Stomach (tissue), 9 donors: ENCODE data around the gene TIMM17B. TPM values are rescaled to one million over a fixed set of nuclear protein-coding genes. Genes with fewer than 3 reads are reported as not detected.
"Not testable (repeated sequence)": the region's sequence is repeated elsewhere in the genome, so short reads cannot be mapped to it uniquely, and the experiment has no call there.

ENCODE experiments used
- DNase-seq, 2 donors: peaks; one replicate each; pipeline versions ENCODE4 v3.0.0 to v3.0.0-alpha.2; 2013 to 2019
- H3K27ac ChIP-seq, 5 donors: fragments of 200-600 bp in 4 of 5; sonication (generic) in 4 of 5; one replicate each; pipeline ENCODE4 v1.5.1; 2013 to 2019; ENCODE audit warnings: mild to moderate bottlenecking in 1 of 5, moderate library complexity in 1 of 5
- H3K27me3 ChIP-seq, 3 donors: fragments of 200-600 bp; sonication (generic); one replicate each; pipeline ENCODE4 v1.5.1; 2017 to 2019; ENCODE audit warnings: mixed run types in 1 of 3
- H3K36me3 ChIP-seq, 4 donors: fragments of 200-600 bp; sonication (generic); 1 replicate in 3 of 4; 2 replicates in 1 of 4; pipeline ENCODE4 v1.5.1; 2016 to 2019
- H3K4me1 ChIP-seq, 4 donors: fragments of 200-600 bp; sonication (generic); one replicate each; pipeline ENCODE4 v1.5.1; 2016 to 2019
- H3K4me3 ChIP-seq, 4 donors: fragments of 200-600 bp; sonication (generic) in 3 of 4; one replicate each; pipeline ENCODE4 v1.5.1; 2016 to 2019; ENCODE audit warnings: mild to moderate bottlenecking in 1 of 4
- H3K9me3 ChIP-seq, 4 donors: fragments of 200-600 bp; sonication (generic); one replicate each; pipeline ENCODE4 v1.5.1; 2016 to 2019
- CTCF ChIP-seq, 7 experiments: fragments of 450-650 bp in 4 of 7; fragments of 200-600 bp in 3 of 7; sonication (generic) in 3 of 7; IDR thresholded peaks; one replicate each; pipeline ENCODE4 v1.5.1; 2016 to 2019; ENCODE audit warnings: antibody characterized with exemption in 7 of 7, control low read depth in 2 of 7, mild to moderate bottlenecking in 1 of 7
- EP300 ChIP-seq: sonication (generic); formaldehyde crosslinking; IDR thresholded peaks from one replicate; pipeline ENCODE4 v1.6.1; 2017; ENCODE audit warnings: antibody characterized with exemption
- POLR2A ChIP-seq, 4 donors: fragments of 450-650 bp; IDR thresholded peaks; one replicate each; pipeline ENCODE4 v1.6.1; 2016; ENCODE audit warnings: antibody characterized with exemption in 4 of 4, control low read depth in 2 of 4, mild to moderate bottlenecking in 1 of 4, moderate library complexity in 1 of 4
- POLR2AphosphoS5 ChIP-seq, 3 donors: sonication (generic); formaldehyde crosslinking; IDR thresholded peaks; one replicate each; pipeline ENCODE4 v1.6.1; 2016; ENCODE audit warnings: antibody characterized with exemption in 3 of 3
- WGBS, 5 donors: extraction: QIAGEN DNeasy Blood & Tissue Kit in 3 of 5; methylation state at CpG; one replicate each; pipeline versions ENCODE4 v1.1.5 to v1.1.7; 2013 to 2018; 5-methylcytosine and 5-hydroxymethylcytosine counted together
- intact Hi-C: fragments of 100-400 bp; cut with DNase I; formaldehyde crosslinking; loops from one replicate; pipeline ENCODE4 v1.15.1; 2023; ENCODE audit warnings: low total_unique reads
- polyA plus RNA-seq, 3 donors: library from polyadenylated mRNA; stranded (reverse); fragments of 200-250 nt; gene quantifications; one replicate each; pipeline ENCODE4 v1.2.3, GENCODE V29; 2013
- total RNA-seq, 5 donors: library from RNA; depleted of rRNA; stranded (reverse); fragments of >200 nt; gene quantifications; one replicate each; pipeline versions ENCODE4 v1.1.0 to v1.2.3, GENCODE V29; 2014 to 2016
- donor health status: healthy with polysubstance abuse.
- donor health status: Bipolar disorder and iron deficiency.
- donor health status: healthy.

Gene TIMM17B
- total and polyA plus RNA-seq, 8 donors, result 2.9 to 77.2 (median 23.3) TPM

- no peak for DNase-seq
- H3K4me3 ChIP-seq, result no peak overlapping the region
- no peaks in the 10 kb centered on the region for H3K4me1 ChIP-seq
- WGBS, 5 donors, result 62 to 79% (median 67%) methylated on average over 6 to 10 of the region's 10 CpGs
- no peaks in the 10 kb centered on the region for H3K36me3 ChIP-seq
- no peak for TF ChIP-seq POLR2A (IDR thresholded peaks at IDR 0.05)
- TF ChIP-seq POLR2AphosphoS5 (IDR thresholded peaks at IDR 0.05), result no peak
- TF ChIP-seq EP300, result no peak
- TF ChIP-seq CTCF (IDR thresholded peaks at IDR 0.05), result no peak
- intact Hi-C loops, result no loop called here
- no peaks in the 10 kb centered on the region for H3K9me3 ChIP-seq
- H3K27me3 ChIP-seq, result no peaks in the 10 kb centered on the region
- no peak overlapping the region for H3K27ac ChIP-seq
These were observed 13.8 kb downstream of the TIMM17B start for GRCh38 chrX:48883729-48884128.

DNA sequence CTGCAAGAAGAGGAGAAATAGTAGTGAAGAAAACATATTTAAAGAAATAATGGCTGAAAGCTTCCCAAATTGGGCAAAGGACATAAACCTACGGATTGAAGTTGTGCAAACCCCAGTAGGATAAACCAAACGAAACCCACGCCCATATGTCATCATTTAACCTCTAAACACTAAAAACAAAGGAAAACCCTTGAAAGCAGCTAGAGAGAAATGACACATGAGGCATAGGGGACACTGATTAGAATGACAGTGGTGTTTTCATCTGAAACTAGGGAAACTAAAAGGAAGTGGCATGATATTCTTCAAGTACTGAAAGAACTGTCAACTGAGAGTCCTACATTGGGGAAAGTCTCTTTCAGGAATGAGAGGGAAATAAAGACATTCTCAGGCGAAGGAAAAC, 20.6 kb downstream of the TIMM17B start:
- DNase-seq, H3K4me1 ChIP-seq, H3K27me3 ChIP-seq, intact Hi-C loops, H3K27ac ChIP-seq, H3K4me3 ChIP-seq, H3K9me3 ChIP-seq, H3K36me3 ChIP-seq: not testable (repeated sequence)
- 46 to 68% (median 53%) methylated on average over 3 to 4 of the region's 4 CpGs for WGBS, 5 donors

- intact Hi-C loops, H3K4me3 ChIP-seq, H3K27ac ChIP-seq, H3K36me3 ChIP-seq, DNase-seq, H3K27me3 ChIP-seq, H3K9me3 ChIP-seq, H3K4me1 ChIP-seq: not testable (repeated sequence)
- WGBS, 5 donors, result 50 to 68% (median 58%) methylated on average over 1 to 2 of the region's 2 CpGs
These were observed 25.6 kb downstream of the TIMM17B start for GRCh38 chrX:48872017-48872416.

GRCh38 chrX:48864210-48864609, 33.4 kb downstream of the TIMM17B start:
- Histone ChIP-seq H3K9me3 (no peaks in the 10 kb centered on the region), H3K36me3 (no peaks in the 10 kb centered on the region), H3K27me3 (no peaks in the 10 kb centered on the region), H3K27ac (no peak overlapping the region), H3K4me3 (no peak overlapping the region), H3K4me1 (no peaks in the 10 kb centered on the region)
- intact Hi-C loops, result no loop called here
- DNase-seq, result no peak
- TF ChIP-seq CTCF (IDR thresholded peaks at IDR 0.05), result no peak
- no peak for TF ChIP-seq EP300
- TF ChIP-seq POLR2A (IDR thresholded peaks at IDR 0.05), result no peak
- no peak for TF ChIP-seq POLR2AphosphoS5 (IDR thresholded peaks at IDR 0.05)
- WGBS, 5 donors, result 23 to 41% (median 33%) methylated on average over 4 of the region's 4 CpGs

DNA sequence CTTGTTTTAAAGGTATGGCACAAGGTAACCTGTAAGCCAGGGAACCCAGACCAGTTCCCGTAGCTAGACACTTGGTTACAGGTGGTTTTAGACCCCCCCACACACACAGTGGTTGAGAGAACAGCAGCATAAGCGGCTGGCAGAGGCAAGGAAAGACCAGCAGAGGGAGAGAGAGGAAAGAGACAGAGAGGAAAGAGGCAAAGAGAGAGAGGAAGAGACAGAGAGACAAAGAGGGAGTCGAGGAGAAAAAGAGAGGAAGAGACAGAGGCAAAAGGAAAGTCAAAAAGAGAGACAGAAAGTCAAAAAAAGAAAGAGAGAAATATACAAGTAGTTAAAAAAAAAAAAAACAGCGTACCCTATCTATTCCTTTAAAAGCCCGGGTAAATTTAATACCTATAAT, 42.7 kb downstream of the TIMM17B start:
- intact Hi-C loops, result no loop called here
- Histone ChIP-seq H3K27ac (no peak overlapping the region), H3K27me3 (no peaks in the 10 kb centered on the region), H3K9me3 (peaks cover 0 to 11% (median 0%) of the 10 kb centered on the region in 4 donors), H3K36me3 (no peaks in the 10 kb centered on the region), H3K4me3 (no peak overlapping the region), H3K4me1 (no peaks in the 10 kb centered on the region)
- no peak for TF ChIP-seq EP300
- TF ChIP-seq CTCF (IDR thresholded peaks at IDR 0.05), result peak in 2 of 7 experiments; percentile 16 to 17
- WGBS, 5 donors, result 25 to 67% (median 45%) methylated on average over 3 to 5 of the region's 5 CpGs
- DNase-seq, result no peak

DNA sequence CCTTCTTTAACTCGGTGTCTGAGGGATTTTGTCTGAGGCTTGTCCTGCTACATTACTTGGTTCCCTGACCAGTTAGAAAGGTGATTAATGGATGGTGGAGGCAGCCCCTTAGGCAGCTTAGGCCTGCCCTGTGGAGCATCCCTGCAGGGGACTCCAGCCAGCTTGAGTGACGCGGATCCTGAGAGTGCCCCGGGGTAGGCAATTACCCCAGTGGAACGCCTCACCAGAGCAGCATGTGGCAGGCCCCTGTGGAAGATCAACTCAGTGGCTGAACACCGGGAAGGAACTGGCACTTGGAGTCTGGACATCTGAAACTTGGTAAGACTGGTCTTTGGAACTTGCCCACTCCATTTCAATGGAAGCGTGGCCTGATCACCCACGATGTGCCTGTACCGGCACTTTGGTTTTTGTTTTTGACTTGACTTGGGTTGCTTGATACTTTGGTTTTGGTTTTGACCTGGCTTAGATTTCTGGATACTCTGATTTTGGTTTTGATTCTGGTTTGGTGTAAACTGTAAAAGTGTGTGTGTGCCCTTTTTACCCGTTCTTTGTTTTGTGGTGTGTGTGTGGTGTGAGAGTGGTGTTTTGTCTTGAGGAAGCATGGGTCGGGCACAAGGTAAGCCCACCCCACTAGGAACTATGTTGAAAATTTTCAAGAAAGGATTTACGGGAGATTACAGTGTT, 43.3 kb downstream of the TIMM17B start:
- H3K4me3 ChIP-seq, DNase-seq, H3K27ac ChIP-seq, H3K27me3 ChIP-seq, H3K4me1 ChIP-seq, H3K36me3 ChIP-seq, intact Hi-C loops: not testable (repeated sequence)
- H3K9me3 ChIP-seq, result peaks cover 0 to 11% (median 0%) of the 10 kb centered on the region in 4 donors
- 59 to 88% (median 85%) methylated on average over 3 to 12 of the region's 12 CpGs for WGBS, 5 donors

GRCh38 chrX:48853494-48853893, 44.1 kb downstream of the TIMM17B start:
- peaks cover 0 to 11% (median 0%) of the 10 kb centered on the region in 4 donors for H3K9me3 ChIP-seq
- H3K36me3 ChIP-seq, H3K27ac ChIP-seq, H3K27me3 ChIP-seq, DNase-seq, H3K4me3 ChIP-seq, intact Hi-C loops, H3K4me1 ChIP-seq: not testable (repeated sequence)
